GM19023 (cell line): ENCODE data around the gene ARHGEF38.

Experiments used
- ATAC-seq: cut with Tn5 transposase; IDR thresholded peaks from one replicate; pipeline ENCODE4 v1.9.1; 2021; ENCODE audit warnings: mild to moderate bottlenecking, moderate library complexity; ENCODE audit not compliant: unreplicated experiment

ARHGEF38 gene

DNA sequence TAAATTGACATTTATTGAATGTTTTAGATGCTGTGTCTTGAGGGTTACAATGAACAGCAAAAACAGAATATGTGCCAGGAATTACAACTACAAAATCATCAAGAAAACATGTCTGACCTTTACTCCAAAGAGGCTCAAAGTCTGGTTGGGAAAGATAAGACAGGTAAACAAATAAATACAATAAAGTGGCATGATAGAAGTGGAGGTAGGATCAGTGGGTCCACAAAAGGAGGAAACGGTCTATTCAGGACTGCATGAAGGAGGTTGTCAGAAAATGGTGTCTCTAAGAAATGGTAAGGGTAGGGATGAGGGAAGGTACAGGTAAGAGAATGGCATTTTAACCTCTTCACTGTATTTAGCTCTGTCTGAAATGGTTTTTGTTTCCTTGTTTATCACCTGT is 3.8 kb downstream of the ARHGEF38 start:
- ATAC-seq: no peak

DNA sequence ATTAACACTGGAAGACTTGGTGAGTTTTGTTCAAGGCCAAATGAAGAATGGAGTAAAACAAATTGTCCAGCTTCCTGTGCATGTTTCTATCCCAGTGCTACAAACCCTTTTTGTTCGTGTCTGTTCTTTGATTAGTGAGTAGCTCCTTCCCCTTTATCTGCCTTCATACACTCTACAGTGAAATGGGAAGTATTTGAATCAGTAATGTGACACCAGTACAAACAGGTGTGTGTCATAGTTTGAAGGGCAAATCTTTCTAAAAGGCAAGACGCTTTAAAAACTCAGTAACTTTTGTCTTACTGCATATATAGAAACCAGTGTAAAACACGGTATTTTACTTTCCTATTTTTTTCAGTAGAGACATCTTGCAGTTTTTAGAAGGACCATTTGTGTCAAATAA is 5.9 kb downstream of the ARHGEF38 start:
- ATAC-seq: no peak

DNA sequence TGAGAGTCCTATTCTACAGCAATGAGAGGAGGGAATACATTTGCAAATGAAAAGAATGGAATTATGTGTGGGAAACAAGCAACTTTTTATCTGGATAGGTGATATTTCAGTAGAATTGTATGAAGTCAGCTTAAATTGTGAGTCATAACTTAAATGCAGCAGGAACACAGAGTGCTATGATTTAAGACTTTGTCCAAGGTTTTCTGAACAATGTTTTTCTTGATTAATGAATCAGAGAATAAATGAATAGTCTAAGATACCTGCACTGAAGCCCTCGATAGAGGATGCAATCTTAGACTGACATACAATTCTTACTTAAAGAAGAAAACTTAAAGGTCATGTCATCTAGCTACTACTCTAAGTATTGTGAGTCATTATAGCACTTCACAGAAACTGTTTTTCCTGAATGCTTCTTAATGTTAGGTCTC is 8.0 kb downstream of the ARHGEF38 start:
- no peak for ATAC-seq

DNA sequence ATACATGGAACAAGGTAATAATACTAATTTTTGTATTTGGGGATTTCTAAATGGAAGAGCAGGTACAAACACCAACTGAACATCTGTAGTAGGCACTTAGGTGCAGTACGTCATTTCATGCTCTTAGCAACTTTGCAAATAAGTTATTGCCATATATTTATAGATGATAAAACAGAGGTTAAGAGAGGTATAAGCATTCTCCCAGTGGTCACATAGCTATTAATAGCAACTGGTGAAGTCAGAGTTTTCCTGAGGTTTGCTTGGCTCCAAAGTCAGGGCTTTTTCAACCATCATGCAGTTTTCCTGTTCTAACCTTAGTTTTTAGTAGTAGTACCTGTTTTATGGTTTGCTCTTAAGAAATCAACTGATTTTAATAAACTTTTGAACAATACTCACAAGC is 10.9 kb downstream of the ARHGEF38 start:
- ATAC-seq: no peak

DNA sequence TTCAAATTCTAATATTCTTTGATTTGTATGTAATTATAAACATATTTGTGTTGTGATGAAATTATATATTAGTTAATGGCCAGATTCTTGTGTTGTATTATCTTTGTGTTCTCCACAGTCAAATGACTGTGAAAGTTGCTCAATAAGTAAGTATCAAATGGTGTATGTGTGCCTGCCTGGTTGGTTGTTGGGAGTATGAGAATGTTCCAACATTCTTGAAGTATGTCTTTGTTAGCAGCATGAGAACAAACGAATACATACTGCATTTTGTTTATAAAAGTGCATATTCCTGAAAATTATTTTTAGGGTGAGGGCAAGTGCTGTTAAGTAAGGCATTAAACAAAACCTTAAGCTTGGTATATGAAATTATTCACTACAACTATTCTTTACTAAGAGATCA is 16.2 kb downstream of the ARHGEF38 start:
- no peak for ATAC-seq

DNA sequence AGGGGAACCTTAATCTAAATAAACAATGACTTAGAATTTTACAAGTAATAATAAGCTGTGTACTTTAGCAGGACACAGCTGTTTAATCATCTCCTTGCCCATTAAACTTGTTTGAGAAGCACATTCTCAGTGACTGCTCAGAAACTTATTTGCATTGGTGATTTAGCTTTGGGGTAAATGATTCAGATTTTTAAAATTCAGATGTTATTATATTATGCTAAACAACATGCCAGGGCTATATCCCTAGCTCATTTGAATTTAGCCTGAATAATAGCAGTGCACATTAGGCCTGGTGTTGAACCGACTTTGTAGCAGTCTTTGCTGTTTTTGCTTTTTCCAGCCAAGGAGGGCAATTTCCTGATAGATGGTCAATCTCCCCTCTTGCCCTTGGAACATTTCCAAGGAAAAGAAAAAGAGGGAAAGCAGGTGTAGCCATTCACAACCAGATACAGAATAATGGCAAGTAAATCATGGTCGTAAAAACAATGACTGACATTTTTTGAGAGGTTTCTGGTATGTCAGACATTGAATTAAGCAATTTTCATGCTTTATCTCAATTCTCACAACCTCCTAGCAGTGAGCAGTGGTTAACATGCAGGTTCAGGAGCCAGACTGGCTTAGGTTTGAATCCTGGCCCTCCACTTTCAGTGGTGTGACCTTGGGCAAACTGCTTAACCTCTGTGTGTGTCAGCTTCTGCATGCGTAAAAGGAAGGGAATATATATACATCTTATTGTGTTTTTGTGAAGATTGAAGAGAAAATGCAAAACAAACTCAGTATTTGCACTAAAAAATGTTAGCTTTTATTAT is 16.8 kb downstream of the ARHGEF38 start:
- ATAC-seq: no peak

DNA sequence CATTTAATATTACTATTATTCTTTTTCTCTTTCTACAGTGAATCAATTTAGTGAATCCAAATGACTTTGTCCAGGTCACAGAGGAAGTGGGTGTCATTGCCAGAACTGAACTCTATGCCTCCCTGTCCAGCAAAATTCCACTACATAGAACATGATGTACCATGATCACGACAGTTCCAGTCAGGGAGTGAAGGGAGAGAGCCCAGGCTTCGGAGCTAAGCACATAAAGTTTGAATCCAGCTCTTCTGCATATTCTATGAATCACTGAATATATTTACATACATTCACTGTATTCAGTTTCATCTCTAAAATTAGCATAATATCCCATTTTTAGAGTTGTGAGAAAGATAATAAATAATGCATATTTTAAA is 17.4 kb downstream of the ARHGEF38 start:
- ATAC-seq: no peak

DNA sequence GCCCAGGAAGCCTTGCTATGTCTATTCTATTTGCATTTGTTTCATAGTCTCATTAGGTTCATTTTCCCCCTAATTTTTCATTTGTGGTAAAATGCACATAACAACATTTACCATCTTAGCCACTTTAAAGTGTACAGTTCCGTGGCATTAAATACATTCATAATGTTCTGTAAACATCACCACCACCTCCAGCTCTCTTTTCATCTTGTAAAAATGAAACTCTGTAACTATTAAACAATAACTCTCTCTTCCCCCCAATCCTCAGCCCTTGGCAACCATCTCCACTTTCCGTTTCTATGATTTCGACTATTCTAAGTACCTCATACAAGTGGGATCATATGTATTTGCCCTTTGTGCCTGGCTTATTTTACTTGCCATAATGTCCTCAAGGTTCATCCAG is 19.9 kb downstream of the ARHGEF38 start:
- ATAC-seq: no peak

DNA sequence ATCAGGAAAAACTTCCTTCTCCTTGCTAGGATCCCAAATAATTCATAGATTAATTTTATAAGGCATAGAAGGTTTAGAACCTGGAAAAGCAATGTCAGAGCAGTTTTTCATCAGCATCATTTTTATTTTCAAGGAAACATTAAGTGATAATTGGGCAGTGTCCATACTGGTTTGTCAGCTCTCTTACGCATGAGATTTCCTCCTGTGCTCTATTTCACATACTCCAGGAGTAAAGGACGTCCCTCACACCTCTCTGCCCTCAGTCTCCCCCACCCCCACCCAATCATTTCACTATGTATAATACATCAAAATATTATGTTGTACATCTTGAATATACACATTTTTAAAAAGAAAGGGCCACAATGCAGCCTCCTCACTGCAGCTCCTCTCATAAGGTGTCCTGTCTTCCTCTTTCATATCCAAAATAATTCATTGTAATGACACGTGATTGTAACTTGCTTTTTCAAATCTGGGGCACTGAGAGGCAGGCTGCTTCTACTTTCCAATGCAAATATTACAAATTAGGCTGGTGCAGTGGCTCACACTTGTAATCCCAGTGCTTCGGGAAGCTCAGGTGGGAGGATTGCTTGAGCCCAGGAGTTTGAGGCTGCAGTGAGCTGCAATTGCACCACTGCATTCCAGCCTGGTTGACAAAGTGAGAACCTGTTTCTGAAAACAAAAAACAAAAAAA is 34.4 kb downstream of the ARHGEF38 start:
- ATAC-seq: no peak

DNA sequence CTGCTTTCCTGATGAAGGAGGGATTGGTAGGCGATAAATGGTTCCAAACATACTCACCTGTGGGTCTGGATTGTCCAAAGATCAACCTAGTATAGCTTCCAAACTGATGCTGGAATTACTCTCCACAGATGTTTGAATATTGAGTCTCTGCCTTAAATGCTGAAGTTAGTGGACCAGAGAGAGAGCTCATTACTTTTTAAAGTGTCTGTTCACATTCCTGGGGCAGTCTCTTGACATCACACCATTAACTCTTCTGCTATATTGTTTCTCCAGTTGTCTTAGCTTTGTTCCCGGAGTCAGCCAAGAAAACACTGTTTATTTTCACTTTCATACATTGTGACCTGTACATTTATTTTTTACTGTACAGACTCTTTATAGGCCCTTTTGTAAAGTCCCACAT is 35.4 kb downstream of the ARHGEF38 start:
- ATAC-seq: no peak

DNA sequence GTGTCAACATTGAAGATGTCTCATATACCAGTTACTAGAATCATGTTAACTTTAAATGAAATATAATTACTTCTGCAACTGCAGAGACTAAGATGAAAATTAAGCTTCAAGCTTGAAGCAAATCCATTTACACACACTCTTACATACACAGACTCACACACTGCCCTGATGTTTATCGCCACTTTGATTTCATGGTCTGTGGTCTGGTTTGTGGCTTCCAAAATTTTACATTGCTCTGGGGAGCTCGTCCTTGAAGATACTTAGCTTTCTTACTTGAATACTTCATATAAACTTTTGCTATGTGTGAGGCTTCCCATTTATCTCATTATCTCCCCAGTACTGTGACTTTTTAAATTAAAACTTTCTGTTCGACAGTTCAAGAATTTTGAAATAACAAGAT is 35.8 kb downstream of the ARHGEF38 start:
- no peak for ATAC-seq

DNA sequence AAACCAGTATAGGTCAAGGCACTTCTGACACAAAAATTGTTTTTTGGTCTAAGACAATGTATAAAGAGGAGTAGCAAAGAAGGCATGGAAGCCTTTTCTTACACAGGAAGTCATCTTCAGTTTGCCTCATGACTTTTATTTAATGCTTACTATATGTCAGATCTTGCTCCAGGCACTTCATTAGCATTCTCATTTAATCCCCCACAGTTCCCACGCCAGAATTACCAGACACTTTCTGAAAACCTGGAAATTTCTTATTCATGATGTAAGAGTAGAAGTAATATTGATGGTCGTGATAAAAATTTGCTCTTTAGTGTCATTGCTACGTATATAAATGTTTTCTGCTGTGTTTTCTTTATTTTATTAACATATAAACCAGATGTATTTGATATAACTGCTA is 39.2 kb downstream of the ARHGEF38 start:
- no peak for ATAC-seq

DNA sequence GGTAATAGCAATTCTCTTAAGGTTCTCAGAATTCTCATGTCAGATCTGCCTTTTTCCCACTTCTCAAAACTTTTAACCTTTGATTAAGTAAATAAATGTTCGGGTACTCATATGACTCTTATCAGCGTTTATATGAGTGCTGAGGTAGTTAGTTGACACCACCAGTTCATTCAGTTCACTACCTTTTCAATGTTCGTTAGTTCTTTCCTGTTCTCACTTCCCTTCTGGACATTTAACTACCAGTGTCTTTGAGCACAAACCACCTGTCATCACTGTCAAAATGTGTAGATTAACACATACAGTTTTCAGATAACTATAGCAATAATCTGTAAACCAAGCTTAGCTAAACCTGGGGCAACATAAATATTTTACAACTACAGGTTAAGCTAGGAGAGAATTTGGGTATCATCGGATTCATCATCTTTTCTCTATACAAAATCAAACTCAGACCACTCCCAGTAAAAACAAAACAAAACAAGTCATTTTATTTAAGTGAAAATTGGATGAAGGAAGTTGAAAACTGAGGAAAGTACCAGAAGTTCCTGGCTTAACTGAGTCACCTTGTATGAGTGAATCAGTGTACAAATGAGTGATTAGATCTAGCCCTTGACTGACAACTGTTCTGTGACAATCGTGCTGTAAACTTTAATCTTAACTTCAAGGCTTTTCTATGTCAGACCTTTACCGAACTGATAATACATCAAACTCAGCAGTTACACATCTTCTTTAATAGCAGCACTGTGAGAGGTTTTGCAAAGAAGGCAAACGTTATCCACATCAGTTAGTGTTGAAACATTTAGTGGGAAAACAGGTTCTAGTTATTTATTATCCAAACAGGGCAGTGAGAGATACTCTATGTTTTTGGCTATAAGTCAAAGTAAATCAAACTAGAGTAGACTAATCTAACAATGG is 41.9 kb downstream of the ARHGEF38 start:
- peak; percentile 88 for ATAC-seq

DNA sequence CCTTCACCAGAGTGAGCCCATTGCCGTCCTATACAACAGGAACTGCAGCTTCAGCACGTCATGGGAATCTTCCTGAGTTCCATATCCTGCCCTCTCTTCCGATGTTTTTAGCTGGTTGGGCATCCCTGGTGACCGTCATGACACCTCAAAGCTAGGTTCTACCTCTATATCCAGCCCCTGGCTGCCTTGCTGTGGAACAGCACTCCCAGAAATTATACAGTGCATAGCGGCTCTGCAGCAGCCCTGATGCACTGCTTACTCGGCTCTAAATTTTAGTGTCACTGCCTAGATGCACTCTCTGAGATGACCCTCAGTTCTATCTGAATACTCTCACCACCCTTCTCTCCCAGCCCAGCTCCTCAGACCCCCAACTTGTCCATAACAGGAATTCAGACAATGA is 44.3 kb downstream of the ARHGEF38 start:
- ATAC-seq: no peak

DNA sequence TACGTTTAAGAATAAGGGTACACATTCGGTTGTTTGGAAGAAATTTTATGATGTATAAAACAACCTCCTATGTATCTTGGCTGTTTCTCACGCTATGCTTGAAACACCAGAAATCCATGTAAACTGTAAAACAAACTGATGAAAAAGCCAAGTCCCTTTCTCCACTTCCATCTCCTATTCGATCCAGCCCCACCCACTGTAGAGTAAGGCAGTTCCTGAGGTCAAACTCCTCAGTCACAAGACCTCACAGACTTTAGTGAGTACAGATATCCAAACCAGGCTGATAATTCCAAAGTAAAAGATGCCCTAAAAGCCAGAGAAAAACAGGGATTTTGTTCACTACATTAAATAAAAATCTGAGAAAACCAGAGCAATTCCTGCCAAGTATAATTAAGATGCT is 45.6 kb downstream of the ARHGEF38 start:
- no peak for ATAC-seq

DNA sequence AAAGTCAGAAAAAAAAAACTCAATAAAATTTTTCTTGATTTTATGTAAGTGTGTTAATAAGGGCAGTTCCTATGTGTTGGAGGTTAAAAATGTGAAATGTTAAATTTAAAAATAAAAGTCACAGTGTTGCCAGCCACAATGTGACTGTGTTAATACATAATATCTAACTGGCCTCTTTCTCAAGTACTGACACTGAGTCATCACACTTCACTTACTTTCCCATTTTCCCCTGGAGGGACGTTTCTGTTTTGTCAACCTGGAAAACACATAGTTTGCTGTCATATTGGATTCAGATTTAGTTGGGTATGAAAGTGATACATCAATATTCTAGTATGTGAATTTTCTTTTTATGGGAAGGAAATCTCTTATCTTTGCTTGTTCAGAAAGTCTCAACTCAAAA is 46.4 kb downstream of the ARHGEF38 start:
- ATAC-seq: no peak

DNA sequence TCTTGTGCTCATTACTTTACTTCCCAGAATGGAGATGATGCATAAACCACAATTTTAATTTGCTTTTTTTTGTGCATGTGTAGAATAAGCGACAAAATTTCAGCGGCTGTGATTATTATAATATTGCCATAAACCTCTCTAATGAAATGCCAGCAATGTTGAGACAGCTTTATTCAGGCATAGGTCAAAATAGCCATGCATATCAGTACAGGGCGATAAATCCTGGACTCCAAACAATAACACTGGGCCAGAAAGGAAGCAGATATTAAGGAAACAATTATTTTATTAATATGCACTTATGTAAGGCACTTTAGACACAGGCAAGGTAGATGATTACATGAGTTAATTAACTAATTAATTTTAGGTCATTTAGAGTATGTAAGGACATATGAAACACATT is 47.1 kb downstream of the ARHGEF38 start:
- no peak for ATAC-seq

DNA sequence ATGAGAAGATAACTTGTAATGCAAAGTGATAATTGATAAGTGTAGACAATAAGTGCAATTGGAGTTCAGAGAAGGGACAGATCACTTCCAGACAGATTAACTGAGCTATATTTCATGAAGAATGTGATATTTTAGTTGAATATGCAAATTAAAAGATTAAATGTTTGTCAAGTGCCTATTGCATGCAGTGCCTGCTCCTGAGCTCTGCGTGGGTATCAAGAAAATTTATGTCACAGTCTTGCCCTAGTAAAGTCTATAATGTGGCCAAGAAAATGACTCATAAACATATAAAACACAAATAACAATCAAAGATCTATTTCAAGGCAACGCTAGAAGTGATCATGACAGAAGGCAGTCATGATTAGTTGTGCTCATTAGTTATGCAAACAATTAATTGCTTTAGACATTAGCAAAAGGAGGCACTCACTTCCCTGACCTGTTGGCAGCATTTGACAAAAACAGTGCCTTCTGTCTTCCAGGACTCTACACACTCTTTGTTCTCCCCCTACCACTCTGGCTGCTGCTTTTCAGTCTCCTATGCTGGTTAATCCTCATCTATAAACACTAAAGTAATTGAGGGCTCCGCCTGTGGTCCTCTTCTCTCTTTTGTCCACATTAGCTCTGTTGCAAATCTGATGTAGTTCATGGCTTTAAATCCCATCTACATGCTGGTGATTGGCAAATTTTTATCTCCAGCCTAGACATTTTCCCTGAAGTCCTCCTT is 47.7 kb downstream of the ARHGEF38 start:
- ATAC-seq: no peak

DNA sequence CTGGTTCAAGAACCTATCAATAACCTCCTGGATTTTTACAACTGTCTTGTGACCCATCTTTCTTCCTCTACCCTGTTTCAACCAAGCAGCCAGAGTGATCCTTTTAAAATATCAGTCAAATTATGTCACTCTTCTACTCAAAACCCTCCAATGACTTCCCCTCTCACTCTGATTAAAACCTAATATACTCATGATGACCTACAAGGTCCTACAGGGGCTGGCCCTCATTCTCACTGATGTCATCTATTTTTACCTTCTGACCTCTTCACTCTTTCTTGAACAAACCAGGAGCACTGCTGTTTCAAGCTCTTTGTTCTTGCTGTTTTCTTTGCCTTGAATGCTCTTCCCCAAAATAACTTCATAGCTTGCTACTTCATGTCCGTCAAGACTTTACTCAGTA is 48.5 kb downstream of the ARHGEF38 start:
- no peak for ATAC-seq

DNA sequence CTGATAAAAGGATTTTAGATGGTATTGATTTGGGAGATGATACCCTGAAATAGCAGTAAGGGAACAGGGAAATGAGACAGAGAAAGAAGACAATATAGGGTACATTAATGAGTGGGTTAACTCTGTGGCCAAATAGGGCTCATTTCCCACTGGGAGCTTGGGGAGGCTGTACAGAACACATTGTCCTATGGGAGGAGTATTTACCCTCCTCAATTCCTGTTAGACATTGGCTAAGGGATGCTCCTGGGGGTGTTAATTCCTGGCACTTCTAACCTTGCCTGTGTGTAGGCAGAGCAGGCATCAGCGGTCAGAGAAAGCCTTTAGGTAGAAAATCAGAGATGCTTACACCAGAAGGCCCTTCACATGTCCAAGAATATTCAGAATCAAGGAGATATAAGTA is 49.0 kb downstream of the ARHGEF38 start:
- no peak for ATAC-seq

DNA sequence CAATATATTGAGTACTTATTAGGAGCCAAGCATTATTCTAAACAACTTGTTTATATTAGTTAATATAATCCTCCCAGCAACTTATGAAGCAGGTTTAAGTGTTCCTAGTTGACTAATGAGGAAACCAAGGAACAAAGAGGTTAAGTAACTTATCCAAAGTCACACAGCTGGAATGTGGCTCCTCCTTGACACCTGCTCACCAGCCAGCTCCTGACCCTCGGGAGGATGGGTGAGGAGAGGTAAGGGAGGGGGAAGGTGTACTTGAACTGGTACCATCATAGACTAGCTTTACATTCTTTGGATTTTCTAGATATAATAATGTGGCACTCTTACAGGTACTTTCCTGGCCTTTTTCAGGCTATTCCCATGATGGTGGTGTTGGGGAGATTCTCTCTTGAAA is 50.7 kb downstream of the ARHGEF38 start:
- ATAC-seq: no peak
